ENCODE data around the gene NDFIP2. TPM values are rescaled to one million over a fixed set of nuclear protein-coding genes. Genes with fewer than 3 reads are reported as not detected.

Gene NDFIP2
- total RNA-seq, 4 donors from 2014 or later = 78.6 to 83.2 (median 80.7) TPM

GRCh38 chr13:79447741-79448140 lies 33.2 kb upstream of the NDFIP2 start:
- intact Hi-C loops (cut with DNase I; ENCODE audit: low total_unique reads) = no loop called here
- TF ChIP-seq CTCF (IDR thresholded peaks at IDR 0.05) (no peak), POLR2A (IDR thresholded peaks at IDR 0.05) (no peak)
- 80 to 81% methylated on average over 2 of the region's 2 CpGs for WGBS, 2 donors
- no peak for DNase-seq (ENCODE audit: low spot score in 2 of 2)
- no peak overlapping the region for H3K4me3 ChIP-seq (ENCODE audit: low read depth, poor library complexity, severe bottlenecking)

GRCh38 chr13:79448413-79448812 lies 32.5 kb upstream of the NDFIP2 start:
- 66 to 71% methylated on average over 1 of the region's 1 CpG for WGBS, 2 donors
- intact Hi-C loops (cut with DNase I; ENCODE audit: low total_unique reads) = no loop called here
- H3K4me3 ChIP-seq (ENCODE audit: low read depth, poor library complexity, severe bottlenecking) = no peak overlapping the region
- TF ChIP-seq POLR2A (IDR thresholded peaks at IDR 0.05) (no peak), CTCF (IDR thresholded peaks at IDR 0.05) (no peak)
- DNase-seq (ENCODE audit: low spot score in 2 of 2) = no peak

GRCh38 chr13:79450110-79450509 lies 30.8 kb upstream of the NDFIP2 start:
- intact Hi-C loops (cut with DNase I; ENCODE audit: low total_unique reads) = no loop called here
- no peak for DNase-seq (ENCODE audit: low spot score in 2 of 2)
- 90 to 95% methylated on average over 4 of the region's 4 CpGs for WGBS, 2 donors
- TF ChIP-seq POLR2A (IDR thresholded peaks at IDR 0.05) (no peak), CTCF (IDR thresholded peaks at IDR 0.05) (no peak)
- H3K4me3 ChIP-seq (ENCODE audit: low read depth, poor library complexity, severe bottlenecking) = no peak overlapping the region

GRCh38 chr13:79451500-79451962 lies 29.4 kb upstream of the NDFIP2 start:
- no peak for TF ChIP-seq POLR2A (IDR thresholded peaks at IDR 0.05)
- TF ChIP-seq CTCF (IDR thresholded peaks at IDR 0.05) = no peak
- H3K4me3 ChIP-seq (ENCODE audit: low read depth, poor library complexity, severe bottlenecking) = no peak overlapping the region
- intact Hi-C loops (cut with DNase I; ENCODE audit: low total_unique reads) = no loop called here

GRCh38 chr13:79452239-79452913 lies 28.6 kb upstream of the NDFIP2 start:
- WGBS, 2 donors = 81 to 83% methylated on average over 3 of the region's 3 CpGs
- no peak for TF ChIP-seq CTCF (IDR thresholded peaks at IDR 0.05)
- TF ChIP-seq POLR2A (IDR thresholded peaks at IDR 0.05) = no peak
- DNase-seq (ENCODE audit: low spot score in 2 of 2) = no peak
- no peak overlapping the region for H3K4me3 ChIP-seq (ENCODE audit: low read depth, poor library complexity, severe bottlenecking)
- intact Hi-C loops (cut with DNase I; ENCODE audit: low total_unique reads) = no loop called here

More at GRCh38 chr13:79451500-79451962, 29.4 kb upstream of the NDFIP2 start:
- DNase-seq (ENCODE audit: low spot score in 2 of 2) = no peak
- 30 to 39% methylated on average over 3 of the region's 3 CpGs for WGBS, 2 donors

- intact Hi-C loops (cut with DNase I; ENCODE audit: low total_unique reads) = no loop called here
- no peak for DNase-seq (ENCODE audit: low spot score in 2 of 2)
- no peak overlapping the region for H3K4me3 ChIP-seq (ENCODE audit: low read depth, poor library complexity, severe bottlenecking)
- TF ChIP-seq CTCF (IDR thresholded peaks at IDR 0.05) = no peak
- TF ChIP-seq POLR2A (IDR thresholded peaks at IDR 0.05) = no peak
- 95 to 98% methylated on average over 7 of the region's 7 CpGs for WGBS, 2 donors
Measured at GRCh38 chr13:79455331-79455730, 25.6 kb upstream of the NDFIP2 start.
